Suprapubic skin (tissue), 4 donors: ENCODE data around the gene GOLM1. TPM values are rescaled to one million over a fixed set of nuclear protein-coding genes. Genes with fewer than 3 reads are reported as not detected.
A peak's percentile ranks its signal among the peaks of the same experiment; 100 is the strongest.

Experiments
- DNase-seq, 2 donors: peaks; one replicate each; pipeline ENCODE4 v3.0.0-alpha.2; 2019; ENCODE audit warnings: low spot score in 2 of 2
- H3K27ac ChIP-seq: fragments of 200-600 bp; sonication (generic); one replicate; pipeline ENCODE4 v1.5.1; 2019
- H3K27me3 ChIP-seq: fragments of 200-600 bp; sonication (generic); one replicate; pipeline ENCODE4 v1.5.1; 2019
- H3K36me3 ChIP-seq: fragments of 200-600 bp; sonication (generic); one replicate; pipeline ENCODE4 v1.5.1; 2019
- H3K4me1 ChIP-seq: fragments of 200-600 bp; sonication (generic); one replicate; pipeline ENCODE4 v1.5.1; 2019
- H3K4me3 ChIP-seq: fragments of 200-600 bp; sonication (generic); one replicate; pipeline ENCODE4 v1.5.1; 2019; ENCODE audit warnings: mild to moderate bottlenecking
- H3K9me3 ChIP-seq: fragments of 200-600 bp; sonication (generic); one replicate; pipeline ENCODE4 v1.5.1; 2019
- CTCF ChIP-seq, 2 donors: fragments of 200-600 bp in 1 of 2; fragments of 450-650 bp in 1 of 2; sonication (generic) in 1 of 2; IDR thresholded peaks; one replicate each; pipeline ENCODE4 v1.5.1; 2016 to 2019; ENCODE audit warnings: antibody characterized with exemption in 2 of 2, mild to moderate bottlenecking in 1 of 2, moderate library complexity in 1 of 2
- EP300 ChIP-seq: sonication (generic); formaldehyde crosslinking; IDR thresholded peaks from one replicate; pipeline ENCODE4 v1.6.1; 2017; ENCODE audit warnings: antibody characterized with exemption
- POLR2A ChIP-seq, 2 donors: fragments of 450-650 bp; IDR thresholded peaks; one replicate each; pipeline ENCODE4 v1.6.1; 2017; ENCODE audit warnings: antibody characterized with exemption in 2 of 2, mild to moderate bottlenecking in 2 of 2, moderate library complexity in 2 of 2
- POLR2AphosphoS5 ChIP-seq, 3 donors: sonication (generic); formaldehyde crosslinking; IDR thresholded peaks; one replicate each; pipeline ENCODE4 v1.6.1; 2017; ENCODE audit warnings: antibody characterized with exemption in 3 of 3
- WGBS: methylation state at CpG from one replicate; pipeline ENCODE4 v1.1.5; 2018; 5-methylcytosine and 5-hydroxymethylcytosine counted together
- total RNA-seq, 4 donors: library from RNA; depleted of rRNA; stranded (reverse); fragments of >200 nt; gene quantifications; one replicate each; pipeline ENCODE4 v1.1.0, GENCODE V29; 2016

GOLM1 gene
- total RNA-seq, 4 donors from 2014 or later = 6.6 to 10.6 (median 10.3) TPM

- WGBS = 89% methylated on average over 4 of the region's 4 CpGs
- no peak overlapping the region for H3K4me3 ChIP-seq
- DNase-seq = no peak
- H3K9me3 ChIP-seq = no peaks in the 10 kb centered on the region
- no peaks in the 10 kb centered on the region for H3K4me1 ChIP-seq
- H3K27ac ChIP-seq = no peak overlapping the region
- TF ChIP-seq POLR2AphosphoS5 (IDR thresholded peaks at IDR 0.05) (no peak), EP300 (no peak), CTCF (IDR thresholded peaks at IDR 0.05) (no peak), POLR2A (IDR thresholded peaks at IDR 0.05) (no peak)
- H3K36me3 ChIP-seq = no peaks in the 10 kb centered on the region
- H3K27me3 ChIP-seq = no peaks in the 10 kb centered on the region
Measured at GRCh38 chr9:86134361-86134760, 35.0 kb upstream of the GOLM1 start.

GRCh38 chr9:86128235-86128822 is 29.0 kb upstream of the GOLM1 start:
- Histone ChIP-seq H3K27ac (no peak overlapping the region), H3K4me1 (no peaks in the 10 kb centered on the region), H3K27me3 (no peaks in the 10 kb centered on the region), H3K36me3 (no peaks in the 10 kb centered on the region), H3K9me3 (no peaks in the 10 kb centered on the region), H3K4me3 (no peak overlapping the region)
- no peak for TF ChIP-seq POLR2A (IDR thresholded peaks at IDR 0.05)
- no peak for TF ChIP-seq CTCF (IDR thresholded peaks at IDR 0.05)
- no peak for TF ChIP-seq POLR2AphosphoS5 (IDR thresholded peaks at IDR 0.05)
- TF ChIP-seq EP300 = no peak
- no peak for DNase-seq
- 91% methylated on average over 4 of the region's 4 CpGs for WGBS

DNA sequence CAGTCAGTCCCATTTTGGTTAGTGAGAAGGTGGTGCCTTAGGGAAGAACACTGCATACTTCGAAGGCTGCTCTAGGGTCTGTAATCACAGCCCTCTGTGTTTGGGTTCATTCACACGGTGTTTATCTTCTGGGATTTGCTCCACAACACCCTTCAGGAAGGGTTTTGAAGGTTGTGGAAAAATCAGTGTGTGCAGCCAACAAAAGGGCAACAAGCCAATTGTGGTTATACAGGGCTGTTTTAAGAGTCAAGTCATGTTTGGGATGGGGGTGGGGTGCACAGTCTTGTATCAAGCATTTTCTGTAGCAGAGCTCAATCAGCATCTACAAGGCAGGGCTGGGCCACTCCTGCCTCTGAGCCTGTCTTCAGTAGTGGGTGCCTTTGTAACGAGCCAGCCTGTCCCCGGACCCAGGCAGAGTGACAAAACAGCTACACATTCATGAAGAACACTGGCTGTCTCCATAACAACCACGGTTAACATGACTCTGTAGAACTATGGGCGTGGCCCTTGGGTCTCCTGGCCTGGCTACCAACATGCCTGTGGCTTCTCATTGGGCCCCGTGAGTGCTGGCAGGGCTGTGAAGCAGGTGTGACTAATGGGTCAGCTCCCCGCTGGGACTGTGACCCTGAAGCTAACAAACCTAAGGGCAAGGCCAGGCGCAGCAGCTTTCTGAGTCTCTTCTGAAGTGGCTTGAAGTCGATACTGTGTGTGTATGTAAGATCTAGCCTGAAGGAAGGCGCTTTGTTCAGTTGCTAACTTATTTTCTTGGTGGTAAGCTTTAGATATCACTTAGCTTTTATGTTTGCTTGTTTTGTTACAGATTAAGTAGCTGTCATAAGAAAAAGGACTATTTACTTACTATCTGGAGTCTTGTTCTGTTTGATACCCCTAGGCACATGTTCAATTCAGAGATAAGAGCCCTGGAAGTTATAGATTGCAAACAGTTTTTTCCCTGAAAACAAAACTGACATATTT is 27.9 kb upstream of the GOLM1 start:
- no peak for TF ChIP-seq POLR2AphosphoS5 (IDR thresholded peaks at IDR 0.05)
- TF ChIP-seq CTCF (IDR thresholded peaks at IDR 0.05) = no peak
- TF ChIP-seq EP300 = no peak
- TF ChIP-seq POLR2A (IDR thresholded peaks at IDR 0.05) = no peak
- Histone ChIP-seq H3K4me3 (no peak overlapping the region), H3K4me1 (no peaks in the 10 kb centered on the region), H3K27ac (peak overlapping the region; percentile 29), H3K27me3 (no peaks in the 10 kb centered on the region), H3K9me3 (no peaks in the 10 kb centered on the region), H3K36me3 (no peaks in the 10 kb centered on the region)
- 56% methylated on average over 6 of the region's 11 CpGs for WGBS
- DNase-seq = no peak

DNA sequence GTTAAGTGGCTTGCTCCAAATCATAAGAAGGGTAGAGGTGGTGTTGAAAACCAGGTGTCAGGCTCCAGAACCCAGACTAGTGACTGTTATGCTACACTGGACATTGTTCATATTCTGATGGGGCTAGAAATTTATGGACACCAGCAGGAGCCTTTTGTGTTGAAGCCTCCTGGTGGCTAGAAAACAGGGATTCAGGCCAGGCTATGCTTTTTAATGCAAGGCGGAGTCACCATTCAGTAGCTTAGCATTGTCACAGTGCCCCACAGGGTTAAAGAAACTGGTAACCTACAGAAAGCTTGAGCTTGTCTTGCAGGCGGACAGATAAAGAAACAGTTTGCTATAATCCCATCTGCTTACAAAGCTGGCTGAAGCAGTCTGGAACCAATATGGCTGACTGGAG is 23.0 kb upstream of the GOLM1 start:
- Histone ChIP-seq H3K36me3 (no peaks in the 10 kb centered on the region), H3K9me3 (no peaks in the 10 kb centered on the region), H3K4me1 (no peaks in the 10 kb centered on the region), H3K27me3 (no peaks in the 10 kb centered on the region), H3K4me3 (no peak overlapping the region), H3K27ac (no peak overlapping the region)
- TF ChIP-seq EP300 = no peak
- no peak for TF ChIP-seq POLR2AphosphoS5 (IDR thresholded peaks at IDR 0.05)
- no peak for TF ChIP-seq POLR2A (IDR thresholded peaks at IDR 0.05)
- no peak for TF ChIP-seq CTCF (IDR thresholded peaks at IDR 0.05)
- DNase-seq = no peak
- WGBS = 100% methylated on average over 2 of the region's 2 CpGs

GRCh38 chr9:86119457-86119856 is 20.1 kb upstream of the GOLM1 start:
- no peaks in the 10 kb centered on the region for H3K27me3 ChIP-seq
- no peaks in the 10 kb centered on the region for H3K4me1 ChIP-seq
- no peaks in the 10 kb centered on the region for H3K9me3 ChIP-seq
- H3K4me3 ChIP-seq = no peak overlapping the region
- TF ChIP-seq POLR2A (IDR thresholded peaks at IDR 0.05) (no peak), EP300 (no peak), CTCF (IDR thresholded peaks at IDR 0.05) (no peak), POLR2AphosphoS5 (IDR thresholded peaks at IDR 0.05) (no peak)
- DNase-seq = no peak
- 87% methylated on average over 5 of the region's 5 CpGs for WGBS
- no peak overlapping the region for H3K27ac ChIP-seq
- H3K36me3 ChIP-seq = no peaks in the 10 kb centered on the region
